AG09319 (cell line): Measurements from ENCODE around the gene SLC19A1.

Experiments used
- DNase-seq: peaks from one replicate; pipeline ENCODE4 v3.0.0-alpha.2; 2010; ENCODE audit warnings: low read depth; ENCODE audit errors: extremely low read depth
- TF ChIP-seq, protein P1 (sequence below): IDR thresholded peaks from 2 replicates; pipeline ENCODE4 v1.5.1; 2011; ENCODE audit warnings: low read depth, mild to moderate bottlenecking, inconsistent platforms, low read length, moderate library complexity

SLC19A1 gene

DNA sequence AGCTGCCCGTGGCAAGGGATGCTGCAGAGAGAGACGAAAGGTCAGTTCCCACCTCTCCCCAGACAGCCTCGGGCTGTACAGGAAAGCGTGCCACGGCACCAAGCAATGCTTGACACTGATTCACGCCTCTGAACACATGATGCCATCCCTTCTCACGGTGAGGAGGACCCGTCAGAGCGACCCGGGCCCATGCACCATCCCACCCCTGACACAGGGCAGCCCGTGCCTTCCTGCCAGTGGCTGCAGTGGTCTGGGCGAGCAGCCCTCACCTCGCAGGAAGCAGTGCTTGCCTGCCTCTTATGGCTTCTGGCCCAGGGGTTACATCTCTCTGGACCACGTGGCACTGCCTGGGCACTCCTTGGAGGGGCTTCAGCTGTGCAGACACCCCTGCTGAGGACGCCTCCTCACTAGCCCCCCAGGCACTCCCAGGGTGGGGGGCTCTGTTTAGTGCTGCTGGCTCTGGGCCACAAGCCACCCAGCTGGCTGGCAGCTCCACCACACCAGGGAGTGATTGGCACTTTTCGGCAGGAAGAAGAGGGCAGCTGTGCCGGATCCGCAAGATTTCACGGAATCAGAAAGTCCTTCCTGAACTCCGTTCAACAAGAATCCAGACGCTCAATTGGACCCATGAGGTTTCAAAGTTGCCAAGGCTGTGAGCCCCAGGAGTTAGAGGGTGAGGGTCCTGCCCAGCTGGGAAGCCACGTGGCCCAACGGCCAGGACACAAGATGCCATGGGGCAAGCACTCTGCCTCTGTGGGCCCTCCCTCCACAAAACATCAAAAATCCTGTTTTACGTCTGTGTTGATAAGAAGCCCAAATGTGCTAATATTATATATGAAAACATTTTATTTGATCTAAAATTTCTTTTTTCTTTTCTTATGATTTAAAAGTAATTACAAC, 34.8 kb upstream of the SLC19A1 start:
- TF ChIP-seq, protein P1, sequence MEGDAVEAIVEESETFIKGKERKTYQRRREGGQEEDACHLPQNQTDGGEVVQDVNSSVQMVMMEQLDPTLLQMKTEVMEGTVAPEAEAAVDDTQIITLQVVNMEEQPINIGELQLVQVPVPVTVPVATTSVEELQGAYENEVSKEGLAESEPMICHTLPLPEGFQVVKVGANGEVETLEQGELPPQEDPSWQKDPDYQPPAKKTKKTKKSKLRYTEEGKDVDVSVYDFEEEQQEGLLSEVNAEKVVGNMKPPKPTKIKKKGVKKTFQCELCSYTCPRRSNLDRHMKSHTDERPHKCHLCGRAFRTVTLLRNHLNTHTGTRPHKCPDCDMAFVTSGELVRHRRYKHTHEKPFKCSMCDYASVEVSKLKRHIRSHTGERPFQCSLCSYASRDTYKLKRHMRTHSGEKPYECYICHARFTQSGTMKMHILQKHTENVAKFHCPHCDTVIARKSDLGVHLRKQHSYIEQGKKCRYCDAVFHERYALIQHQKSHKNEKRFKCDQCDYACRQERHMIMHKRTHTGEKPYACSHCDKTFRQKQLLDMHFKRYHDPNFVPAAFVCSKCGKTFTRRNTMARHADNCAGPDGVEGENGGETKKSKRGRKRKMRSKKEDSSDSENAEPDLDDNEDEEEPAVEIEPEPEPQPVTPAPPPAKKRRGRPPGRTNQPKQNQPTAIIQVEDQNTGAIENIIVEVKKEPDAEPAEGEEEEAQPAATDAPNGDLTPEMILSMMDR, result no peak
- no peak for DNase-seq

DNA sequence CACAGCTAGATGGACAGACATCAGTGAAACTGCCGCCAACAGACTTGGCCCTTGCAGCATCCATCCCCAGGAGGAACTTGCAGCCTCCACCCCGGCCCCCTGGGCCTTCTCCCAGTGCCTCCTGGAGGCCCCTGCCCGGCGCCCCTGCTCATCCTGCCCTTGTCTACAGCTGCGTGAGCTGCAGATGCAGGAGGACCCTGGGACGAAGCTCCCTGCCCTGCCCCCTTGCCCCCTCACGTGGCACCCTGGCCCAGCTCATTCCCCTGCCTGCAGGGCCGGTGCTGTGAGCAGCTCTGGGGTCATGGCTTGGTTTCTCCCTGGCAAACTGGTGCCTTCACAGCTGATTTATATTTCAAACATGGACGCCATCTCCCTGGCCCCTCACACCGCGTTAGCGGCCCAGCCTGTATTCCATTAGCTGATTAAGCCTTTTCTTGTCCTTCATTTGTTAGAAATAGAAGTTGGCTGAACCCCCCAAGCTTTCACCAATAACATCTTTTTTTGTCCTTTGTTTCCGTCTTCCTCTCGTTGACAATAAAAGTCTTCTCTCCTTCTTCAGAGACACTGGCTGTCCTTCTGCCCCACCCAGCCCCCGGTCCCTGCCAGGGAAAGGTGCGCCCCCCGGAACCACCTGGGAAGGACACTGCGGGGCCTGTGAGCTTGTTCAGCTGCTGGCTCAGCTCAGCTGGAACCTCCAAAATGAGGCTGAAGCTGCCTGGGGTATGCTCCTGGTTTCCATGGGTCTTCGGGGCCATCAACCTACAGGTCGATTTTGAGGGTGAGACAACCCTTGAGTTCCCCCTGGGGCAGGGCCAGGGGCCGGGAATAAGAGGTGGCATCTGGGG, 34.0 kb upstream of the SLC19A1 start:
- TF ChIP-seq, protein P1, result no peak
- DNase-seq, result no peak

DNA sequence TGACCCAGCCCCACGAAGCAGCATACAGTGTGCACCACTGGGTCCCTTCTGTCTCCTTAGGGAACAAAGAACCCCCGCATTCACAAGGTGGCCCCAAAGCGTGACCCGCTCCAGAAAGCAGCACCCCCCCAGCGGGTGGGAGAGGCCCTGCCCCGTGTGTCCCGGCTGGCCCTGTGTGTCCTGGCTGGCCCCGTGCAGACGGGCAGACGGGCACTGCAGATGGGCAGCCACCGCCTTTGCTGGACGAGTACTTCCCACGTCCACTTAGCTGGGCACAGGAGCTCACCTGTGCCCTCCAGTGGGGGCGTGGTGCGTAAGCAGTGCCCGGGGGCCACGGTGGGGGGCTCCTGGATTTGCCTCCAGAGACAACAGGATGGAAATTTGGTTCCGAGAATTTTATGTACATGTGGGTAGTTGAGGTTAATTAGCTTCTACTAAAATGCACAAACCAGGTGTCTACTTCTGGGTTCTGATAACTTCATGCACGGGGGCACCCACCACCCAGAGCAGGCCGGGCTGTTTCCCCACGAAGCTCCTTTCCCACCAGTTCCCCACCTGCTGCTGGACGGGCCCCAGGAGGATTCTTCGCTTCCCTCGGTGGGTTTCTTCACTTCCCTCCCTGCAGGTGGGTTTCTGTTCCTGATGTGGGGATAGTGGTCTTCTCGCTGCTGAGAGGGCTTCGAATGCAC, 33.2 kb upstream of the SLC19A1 start:
- DNase-seq, result no peak
- TF ChIP-seq, protein P1, result no peak

DNA sequence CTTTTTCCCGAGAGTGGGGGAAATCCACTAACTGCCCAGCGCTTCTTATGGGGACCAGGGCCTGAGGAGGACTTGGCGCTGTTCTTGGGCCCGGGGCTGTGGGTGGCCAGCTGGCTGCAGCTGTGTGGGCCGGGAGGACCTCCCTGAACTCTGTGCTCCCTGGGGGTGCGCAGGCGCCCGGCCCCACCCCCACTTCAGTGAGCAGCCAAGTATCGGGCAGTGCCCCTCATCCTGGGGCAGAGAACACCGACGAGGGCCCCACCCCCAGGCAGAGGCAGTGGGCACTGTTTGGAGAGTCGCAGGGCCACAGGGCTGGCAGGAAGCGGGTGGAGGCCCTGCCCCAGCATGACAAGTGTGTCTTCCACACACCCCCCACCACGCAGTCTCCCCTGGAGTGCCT, 32.5 kb upstream of the SLC19A1 start:
- DNase-seq, result no peak
- TF ChIP-seq, protein P1, result no peak

DNA sequence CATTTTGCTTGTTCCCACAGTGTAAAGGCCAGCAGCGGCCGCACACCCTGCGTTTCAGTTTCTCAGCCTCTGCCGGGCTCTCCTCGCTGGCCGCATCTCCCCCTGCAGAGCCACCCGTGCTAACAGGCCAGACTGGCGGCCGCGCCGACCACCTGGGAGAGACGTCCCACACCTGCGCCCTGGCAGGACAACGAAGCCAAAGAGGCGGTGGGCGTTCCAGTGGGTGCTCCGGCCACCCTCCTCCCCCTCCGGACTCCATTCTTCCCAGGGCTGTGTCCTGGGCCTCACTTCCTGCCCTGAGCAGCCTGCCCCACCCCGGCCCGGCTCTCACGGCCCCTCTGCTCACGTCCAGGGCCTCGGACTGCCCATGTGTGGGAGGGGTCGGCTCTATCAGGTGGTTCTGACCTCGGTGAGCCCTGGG, 31.9 kb upstream of the SLC19A1 start:
- DNase-seq, result no peak
- TF ChIP-seq, protein P1, result no peak

DNA sequence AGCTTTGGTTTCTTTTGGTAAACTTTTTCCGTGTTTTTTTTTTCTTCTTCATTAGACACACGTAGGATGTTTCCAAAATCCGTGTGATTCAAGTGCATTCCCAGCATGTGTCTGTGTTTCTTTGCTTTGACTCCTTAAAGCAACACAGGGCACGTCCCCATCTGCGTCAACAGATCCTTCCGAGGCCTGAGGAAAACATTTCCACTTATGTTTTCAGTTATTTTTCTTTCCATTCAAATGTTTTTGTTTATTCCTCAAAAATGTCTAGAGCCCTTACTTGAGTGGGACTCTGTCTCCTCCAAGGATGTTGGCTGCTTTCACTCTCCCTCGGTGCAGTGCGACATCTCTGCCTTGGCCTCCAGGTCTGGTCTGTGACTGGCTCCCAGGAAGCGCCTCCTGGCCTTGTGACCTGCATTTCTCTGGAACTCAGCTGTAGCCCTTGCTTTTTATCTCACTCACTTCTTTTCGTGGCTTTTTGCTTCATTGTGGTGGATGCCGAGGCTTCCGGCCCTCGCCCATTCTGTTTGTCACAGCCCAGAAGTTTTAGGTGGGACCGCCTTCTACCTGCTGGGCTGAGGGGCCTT, 31.3 kb upstream of the SLC19A1 start:
- no peak for DNase-seq
- TF ChIP-seq, protein P1, result no peak
